A549 (cell line): ENCODE results near the gene PITPNM1. TPM values are rescaled to one million over a fixed set of nuclear protein-coding genes. Genes with fewer than 3 reads are reported as not detected.

Source experiments
- ATAC-seq, 2 experiments: fragments of 200-7000 bp in 1 of 2; fragments of >200 bp in 1 of 2; cut with Nextera tagmentation in 1 of 2; cut with Tn5 transposase in 1 of 2; 3 replicates each; pipeline versions ENCODE4 v1.8.0 to v1.9.1; 2018 to 2020; ENCODE audit warnings: mild to moderate bottlenecking in 1 of 2, moderate library complexity in 1 of 2
- CTCF ChIA-PET: fragments of 300-600 bp; sonication (Branson Sonifier 250); formaldehyde crosslinking; extraction: SDS; loops from one replicate; lab custom pipeline; 2021; ENCODE audit warnings: antibody characterized with exemption, inconsistent platforms; lab: Yijun Ruan, JAX
- POLR2A ChIA-PET: fragments of 350-600 bp; formaldehyde crosslinking; extraction: SDS; loops from one replicate; lab custom pipeline; 2021; ENCODE audit warnings: antibody characterized with exemption, inconsistent platforms; lab: Yijun Ruan, JAX
- DNase-seq, 2 experiments: peaks; one replicate each; pipeline versions ENCODE4 v3.0.0 to v3.0.0-alpha.2; 2011 to 2016; ENCODE audit warnings: low read depth in 1 of 2, low spot score in 1 of 2
- FAIRE-seq: peaks from 2 replicates; lab custom pipeline; 2011; peaks lifted over from hg19 to GRCh38; lab: Jason Lieb, UNC
- H3K27ac ChIP-seq, 2 experiments: fragments of >200 bp; sonication (Bioruptor Twin); formaldehyde crosslinking; 3 replicates each; pipeline ENCODE4 v1.5.1; 2016 to 2017
- H3K4me1 ChIP-seq: fragments of >200 bp; sonication (Bioruptor Twin); formaldehyde crosslinking; 3 replicates; pipeline ENCODE4 v1.6.1; 2016
- H3K4me2 ChIP-seq: fragments of >200 bp; sonication (Bioruptor Twin); formaldehyde crosslinking; 3 replicates; pipeline ENCODE4 v1.6.1; 2016
- H3K4me3 ChIP-seq: fragments of >200 bp; sonication (Bioruptor Twin); formaldehyde crosslinking; 3 replicates; pipeline ENCODE4 v1.5.1; 2016
- H3K9me3 ChIP-seq: fragments of >200 bp; sonication (Bioruptor Twin); formaldehyde crosslinking; 3 replicates; pipeline ENCODE4 v1.6.1; 2016
- BHLHE40 ChIP-seq: IDR thresholded peaks from 2 replicates; pipeline ENCODE4 v1.6.1; 2012; ENCODE audit warnings: low read depth, low read length, inconsistent platforms
- CEBPB ChIP-seq, 2 experiments: fragments of >200 bp in 1 of 2; sonication (Bioruptor Twin) in 1 of 2; formaldehyde crosslinking in 1 of 2; IDR thresholded peaks; 2 replicates each; pipeline ENCODE4 v1.6.1; 2012 to 2016
- ESRRA ChIP-seq: fragments of 150-350 bp; IDR thresholded peaks from 2 replicates; pipeline ENCODE4 v1.6.1; 2014; ENCODE audit warnings: mild to moderate bottlenecking, low read length, borderline replicate concordance
- GATA3 ChIP-seq: IDR thresholded peaks from 2 replicates; pipeline ENCODE4 v1.6.1; 2012; ENCODE audit warnings: borderline replicate concordance
- HDAC2 ChIP-seq: fragments of 200-600 bp; sonication (generic); IDR thresholded peaks from 2 replicates; pipeline ENCODE4 v1.6.1; 2016
- HOXA7 ChIP-seq: fragments of 250-450 bp; sonication (Bioruptor Pico); IDR thresholded peaks from 2 replicates; pipeline ENCODE4 v1.5.0; 2020; ENCODE audit warnings: mild to moderate bottlenecking, moderate library complexity
- JUN ChIP-seq, 2 experiments: fragments of >200 bp; sonication (Bioruptor Twin); formaldehyde crosslinking; IDR thresholded peaks; 2 replicates in 1 of 2; 3 replicates in 1 of 2; pipeline ENCODE4 v1.6.1; 2016 to 2017
- KDM5A ChIP-seq: fragments of 200-600 bp; sonication (generic); IDR thresholded peaks from 2 replicates; pipeline ENCODE4 v1.6.1; 2016; ENCODE audit warnings: antibody characterized with exemption, mild to moderate bottlenecking
- NFE2L2 ChIP-seq: fragments of 150-350 bp; conservative IDR thresholded peaks from 2 replicates; pipeline ENCODE4 v1.6.1; 2014; ENCODE audit warnings: low read length
- NPAS2 ChIP-seq: fragments of 250-450 bp; sonication (Bioruptor Pico); IDR thresholded peaks from 2 replicates; pipeline ENCODE4 v1.8.0; 2022; ENCODE audit warnings: mild to moderate bottlenecking, moderate library complexity, borderline replicate concordance
- POLR2AphosphoS2 ChIP-seq: conservative IDR thresholded peaks from 2 replicates; pipeline ENCODE4 v1.6.1; 2012; ENCODE audit warnings: low read length, improper control_type of control experiment, inconsistent platforms
- RCOR1 ChIP-seq: fragments of 150-350 bp; IDR thresholded peaks from 2 replicates; pipeline ENCODE4 v1.6.1; 2014; ENCODE audit warnings: antibody characterized with exemption, low read length, low read depth
- RFX5 ChIP-seq: fragments of 450-650 bp; IDR thresholded peaks from 2 replicates; pipeline ENCODE4 v1.7.1; 2014; ENCODE audit warnings: antibody characterized with exemption, mild to moderate bottlenecking, moderate library complexity
- TP53 ChIP-seq: fragments of 250-450 bp; sonication (Bioruptor Pico); IDR thresholded peaks from 2 replicates; pipeline ENCODE4 v1.5.0; 2021; ENCODE audit warnings: mild to moderate bottlenecking, moderate library complexity
- ZC3H11A ChIP-seq: fragments of 450-650 bp; IDR thresholded peaks from 2 replicates; pipeline ENCODE4 v1.6.1; 2014; ENCODE audit warnings: antibody characterized with exemption, mild to moderate bottlenecking
- WGBS: methylation state at CpG from one replicate; pipeline ENCODE4 v1.1.6; 2017; ENCODE audit errors: missing lambda C conversion rate; 5-methylcytosine and 5-hydroxymethylcytosine counted together
- polyA plus RNA-seq, 4 experiments: library from polyadenylated mRNA; depleted of rRNA in 3 of 4; stranded (reverse); fragments of >200 nt; fragmentation: RNase III in 1 of 4; extraction: RNeasy Plus Mini Kit Qiagen cat#74134 plus additional on column Dnase treatment in 1 of 4; gene quantifications; 2 replicates in 3 of 4; 3 replicates in 1 of 4; pipeline ENCODE4 v1.2.3, GENCODE V29; 2011 to 2017
- TF ChIP-seq, protein P1 (sequence below): fragments of 450-650 bp; IDR thresholded peaks from 2 replicates; pipeline ENCODE4 v1.6.1; 2014; ENCODE audit warnings: antibody characterized with exemption
- TF ChIP-seq, protein P2 (sequence below): fragments of 200-600 bp; sonication (generic); IDR thresholded peaks from 2 replicates; pipeline ENCODE4 v1.6.1; 2016; ENCODE audit warnings: antibody characterized with exemption, mild to moderate bottlenecking, moderate library complexity
- TF ChIP-seq, protein P3 (sequence below): fragments of 250-450 bp; sonication (Bioruptor Pico); IDR thresholded peaks from 2 replicates; pipeline ENCODE4 v1.5.0; 2021; ENCODE audit warnings: mild to moderate bottlenecking, moderate library complexity, borderline replicate concordance
- TF ChIP-seq, protein P4 (sequence below): IDR thresholded peaks from 2 replicates; pipeline ENCODE4 v1.6.1; 2012; ENCODE audit warnings: low read depth, borderline replicate concordance
- TF ChIP-seq, protein P5 (sequence below): fragments of 250-450 bp; sonication (Bioruptor Pico); IDR thresholded peaks from 2 replicates; pipeline ENCODE4 v1.5.0; 2020; ENCODE audit warnings: low read depth, mild to moderate bottlenecking, moderate library complexity
- TF ChIP-seq, protein P6 (sequence below): IDR thresholded peaks from 2 replicates; pipeline ENCODE4 v1.6.1; 2012

Gene PITPNM1
- polyA plus RNA-seq, 2 of the 4 experiments (the other 2 are of a cell fraction), result 14.2 to 42.0 TPM

DNA sequence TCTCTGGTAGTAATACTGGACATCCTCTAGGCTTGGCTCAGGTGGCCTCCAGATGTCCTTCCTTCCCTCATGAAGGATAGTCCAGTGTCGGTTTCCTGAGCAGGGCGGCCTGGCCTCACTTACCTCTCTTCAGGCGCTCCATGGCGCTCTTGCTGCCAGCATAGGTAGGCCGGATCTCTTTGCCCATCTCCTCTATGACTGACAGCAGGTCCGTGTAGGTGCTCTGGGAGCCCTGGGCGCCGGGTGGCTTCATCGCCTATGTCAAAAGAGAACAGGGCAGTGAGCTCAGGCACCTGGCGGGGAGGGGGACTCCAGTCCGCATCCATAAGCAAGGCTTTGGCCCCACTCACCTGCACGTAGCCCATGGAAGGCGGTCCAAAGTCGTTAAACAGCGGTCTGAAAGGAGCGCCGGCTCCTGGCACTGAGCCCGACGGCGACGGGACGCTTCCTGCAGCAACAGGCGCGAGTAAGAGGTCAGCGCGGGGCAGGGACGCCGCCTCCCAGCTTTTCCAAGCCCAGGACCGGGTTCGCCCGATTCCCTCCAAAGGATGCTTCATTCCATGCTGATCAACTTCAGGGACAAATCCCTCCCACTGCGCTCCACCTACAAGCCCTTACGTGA, 2.2 kb upstream of the PITPNM1 start:
- TF ChIP-seq, protein P1, sequence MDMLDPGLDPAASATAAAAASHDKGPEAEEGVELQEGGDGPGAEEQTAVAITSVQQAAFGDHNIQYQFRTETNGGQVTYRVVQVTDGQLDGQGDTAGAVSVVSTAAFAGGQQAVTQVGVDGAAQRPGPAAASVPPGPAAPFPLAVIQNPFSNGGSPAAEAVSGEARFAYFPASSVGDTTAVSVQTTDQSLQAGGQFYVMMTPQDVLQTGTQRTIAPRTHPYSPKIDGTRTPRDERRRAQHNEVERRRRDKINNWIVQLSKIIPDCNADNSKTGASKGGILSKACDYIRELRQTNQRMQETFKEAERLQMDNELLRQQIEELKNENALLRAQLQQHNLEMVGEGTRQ, result no peak
- TF ChIP-seq HDAC2 (no peak), NFE2L2 (no peak), RFX5 (no peak), HOXA7 (CRISPR knock-in tag) (no peak), RCOR1 (no peak), POLR2AphosphoS2 (no peak), KDM5A (no peak), JUN (IDR thresholded peaks at IDR 0.05) (no peak), CEBPB (IDR thresholded peaks at IDR 0.05) (no peak), ZC3H11A (no peak), TP53 (CRISPR knock-in tag) (no peak)
- TF ChIP-seq, protein P2, sequence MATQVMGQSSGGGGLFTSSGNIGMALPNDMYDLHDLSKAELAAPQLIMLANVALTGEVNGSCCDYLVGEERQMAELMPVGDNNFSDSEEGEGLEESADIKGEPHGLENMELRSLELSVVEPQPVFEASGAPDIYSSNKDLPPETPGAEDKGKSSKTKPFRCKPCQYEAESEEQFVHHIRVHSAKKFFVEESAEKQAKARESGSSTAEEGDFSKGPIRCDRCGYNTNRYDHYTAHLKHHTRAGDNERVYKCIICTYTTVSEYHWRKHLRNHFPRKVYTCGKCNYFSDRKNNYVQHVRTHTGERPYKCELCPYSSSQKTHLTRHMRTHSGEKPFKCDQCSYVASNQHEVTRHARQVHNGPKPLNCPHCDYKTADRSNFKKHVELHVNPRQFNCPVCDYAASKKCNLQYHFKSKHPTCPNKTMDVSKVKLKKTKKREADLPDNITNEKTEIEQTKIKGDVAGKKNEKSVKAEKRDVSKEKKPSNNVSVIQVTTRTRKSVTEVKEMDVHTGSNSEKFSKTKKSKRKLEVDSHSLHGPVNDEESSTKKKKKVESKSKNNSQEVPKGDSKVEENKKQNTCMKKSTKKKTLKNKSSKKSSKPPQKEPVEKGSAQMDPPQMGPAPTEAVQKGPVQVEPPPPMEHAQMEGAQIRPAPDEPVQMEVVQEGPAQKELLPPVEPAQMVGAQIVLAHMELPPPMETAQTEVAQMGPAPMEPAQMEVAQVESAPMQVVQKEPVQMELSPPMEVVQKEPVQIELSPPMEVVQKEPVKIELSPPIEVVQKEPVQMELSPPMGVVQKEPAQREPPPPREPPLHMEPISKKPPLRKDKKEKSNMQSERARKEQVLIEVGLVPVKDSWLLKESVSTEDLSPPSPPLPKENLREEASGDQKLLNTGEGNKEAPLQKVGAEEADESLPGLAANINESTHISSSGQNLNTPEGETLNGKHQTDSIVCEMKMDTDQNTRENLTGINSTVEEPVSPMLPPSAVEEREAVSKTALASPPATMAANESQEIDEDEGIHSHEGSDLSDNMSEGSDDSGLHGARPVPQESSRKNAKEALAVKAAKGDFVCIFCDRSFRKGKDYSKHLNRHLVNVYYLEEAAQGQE, result no peak
- TF ChIP-seq, protein P3, sequence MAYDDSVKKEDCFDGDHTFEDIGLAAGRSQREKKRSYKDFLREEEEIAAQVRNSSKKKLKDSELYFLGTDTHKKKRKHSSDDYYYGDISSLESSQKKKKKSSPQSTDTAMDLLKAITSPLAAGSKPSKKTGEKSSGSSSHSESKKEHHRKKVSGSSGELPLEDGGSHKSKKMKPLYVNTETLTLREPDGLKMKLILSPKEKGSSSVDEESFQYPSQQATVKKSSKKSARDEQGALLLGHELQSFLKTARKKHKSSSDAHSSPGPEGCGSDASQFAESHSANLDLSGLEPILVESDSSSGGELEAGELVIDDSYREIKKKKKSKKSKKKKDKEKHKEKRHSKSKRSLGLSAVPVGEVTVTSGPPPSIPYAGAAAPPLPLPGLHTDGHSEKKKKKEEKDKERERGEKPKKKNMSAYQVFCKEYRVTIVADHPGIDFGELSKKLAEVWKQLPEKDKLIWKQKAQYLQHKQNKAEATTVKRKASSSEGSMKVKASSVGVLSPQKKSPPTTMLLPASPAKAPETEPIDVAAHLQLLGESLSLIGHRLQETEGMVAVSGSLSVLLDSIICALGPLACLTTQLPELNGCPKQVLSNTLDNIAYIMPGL (CRISPR knock-in tag), result no peak
- TF ChIP-seq, protein P4, sequence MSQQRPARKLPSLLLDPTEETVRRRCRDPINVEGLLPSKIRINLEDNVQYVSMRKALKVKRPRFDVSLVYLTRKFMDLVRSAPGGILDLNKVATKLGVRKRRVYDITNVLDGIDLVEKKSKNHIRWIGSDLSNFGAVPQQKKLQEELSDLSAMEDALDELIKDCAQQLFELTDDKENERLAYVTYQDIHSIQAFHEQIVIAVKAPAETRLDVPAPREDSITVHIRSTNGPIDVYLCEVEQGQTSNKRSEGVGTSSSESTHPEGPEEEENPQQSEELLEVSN, result no peak
- no peak for FAIRE-seq
- CTCF ChIA-PET, result interaction anchor here (0.7 to 1.1 kb wide), 5 partner anchors 76 to 162 kb away, joined by 3 to 6 read pairs (median 4); partner anchors contain the start of gene GSTP1
- H3K4me3 ChIP-seq, result peak overlapping the region; percentile 68
- H3K27ac ChIP-seq, result peak overlapping the region; percentile 81 to 90
- peak overlapping the region; percentile 85 for H3K4me2 ChIP-seq
- peak in 1 of 2 experiments; percentile 54 for DNase-seq
- peak in 1 of 2 experiments; percentile 45; a peak in 3 of 6 replicates for ATAC-seq
- POLR2A ChIA-PET, result no interaction called here
- no peaks in the 10 kb centered on the region for H3K9me3 ChIP-seq
- H3K4me1 ChIP-seq, result peaks cover 34% of the 10 kb centered on the region
- WGBS, result 16% methylated on average over 26 of the region's 33 CpGs

DNA sequence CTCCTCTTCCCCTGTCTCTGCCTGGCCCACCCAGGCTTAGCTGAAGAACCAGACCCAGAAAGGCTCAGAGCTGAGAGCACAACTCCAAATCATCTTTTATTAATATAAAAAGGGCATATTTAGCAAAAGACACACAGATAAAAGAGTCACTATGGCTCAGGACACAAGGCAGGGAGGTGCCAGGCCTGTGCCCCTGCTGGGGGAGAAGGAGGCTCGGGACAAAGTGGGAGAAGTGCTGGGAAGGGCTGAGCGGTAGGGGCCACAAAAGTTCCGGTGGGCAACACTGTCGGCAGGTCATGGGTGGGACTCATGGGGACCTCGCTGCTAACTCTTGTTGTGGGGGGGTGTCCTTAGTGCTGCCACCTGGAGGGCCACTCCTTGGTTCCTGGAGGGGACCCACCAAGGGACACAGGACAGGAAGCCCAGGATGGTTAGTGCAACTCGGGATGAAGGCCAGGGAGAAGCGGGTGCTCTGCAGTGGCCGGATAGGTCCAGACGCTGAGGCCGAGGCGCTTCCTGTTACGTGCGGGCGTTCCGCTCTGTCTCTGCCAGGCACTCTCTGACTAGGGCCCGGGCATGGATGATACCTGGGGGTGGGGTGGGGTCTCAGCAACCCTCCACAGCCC, 1.4 kb upstream of the PITPNM1 start:
- TF ChIP-seq, protein P5, sequence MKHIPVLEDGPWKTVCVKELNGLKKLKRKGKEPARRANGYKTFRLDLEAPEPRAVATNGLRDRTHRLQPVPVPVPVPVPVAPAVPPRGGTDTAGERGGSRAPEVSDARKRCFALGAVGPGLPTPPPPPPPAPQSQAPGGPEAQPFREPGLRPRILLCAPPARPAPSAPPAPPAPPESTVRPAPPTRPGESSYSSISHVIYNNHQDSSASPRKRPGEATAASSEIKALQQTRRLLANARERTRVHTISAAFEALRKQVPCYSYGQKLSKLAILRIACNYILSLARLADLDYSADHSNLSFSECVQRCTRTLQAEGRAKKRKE (CRISPR knock-in tag), result no peak
- TF ChIP-seq BHLHE40 (no peak), NPAS2 (no peak), GATA3 (no peak), ESRRA (no peak)
- TF ChIP-seq, protein P6, sequence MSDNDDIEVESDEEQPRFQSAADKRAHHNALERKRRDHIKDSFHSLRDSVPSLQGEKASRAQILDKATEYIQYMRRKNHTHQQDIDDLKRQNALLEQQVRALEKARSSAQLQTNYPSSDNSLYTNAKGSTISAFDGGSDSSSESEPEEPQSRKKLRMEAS, result no peak
- TF ChIP-seq, protein P1, result no peak
- FAIRE-seq (no peak), DNase-seq (no peak), ATAC-seq (no peak)
- Histone ChIP-seq H3K9me3 (no peaks in the 10 kb centered on the region), H3K4me3 (peak overlapping the region; percentile 68; the same call in 2 of the 3 replicates), H3K4me2 (peak overlapping the region; percentile 85), H3K4me1 (peaks cover 34% of the 10 kb centered on the region), H3K27ac (peak overlapping the region; percentile 46 to 90; a peak in 5 of 6 replicates)
- WGBS, result 85% methylated on average over 15 of the region's 16 CpGs
- ChIA-PET POLR2A (interaction anchor here (1.3 kb wide), 1 partner anchor 77 kb away, joined by 5 read pairs; the partner anchor contains the start of gene GSTP1), CTCF (interaction anchor here (0.6 to 2.3 kb wide), 18 partner anchors 12 to 241 kb away, joined by 3 to 8 read pairs (median 4); partner anchors contain the start of genes AIP, GSTP1, PPP1CA and RAD9A)
